NCI-H526 (cell line): ENCODE results near the gene ERI2.
"Not testable (repeated sequence)": the region's sequence is repeated elsewhere in the genome, so short reads cannot be mapped to it uniquely, and the experiment has no call there.

ENCODE experiments used
- DNase-seq, 2 experiments: peaks; one replicate each; lab custom pipeline; 2025; lab: John Stamatoyannopoulos, UW

ERI2 gene

DNA sequence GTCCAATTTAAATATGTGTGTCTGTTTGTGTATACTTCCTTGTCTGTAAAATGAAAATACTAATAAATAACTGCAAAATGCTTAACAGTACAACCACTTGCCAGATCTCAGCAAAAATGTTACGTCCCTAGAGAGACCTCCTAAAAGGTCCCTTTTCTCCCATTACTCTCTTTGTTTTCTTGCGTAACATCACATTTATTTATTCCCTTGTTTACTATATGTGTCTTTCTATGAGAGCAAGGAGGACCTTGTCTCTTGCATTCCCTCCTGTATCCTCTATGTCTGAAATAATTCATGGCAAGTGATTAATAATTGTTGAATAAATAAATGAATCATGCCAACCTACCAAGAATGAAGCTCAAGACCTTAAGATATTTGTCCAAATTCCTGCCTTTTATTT, 40.5 kb downstream of the ERI2 start:
- DNase-seq: no peak

DNA sequence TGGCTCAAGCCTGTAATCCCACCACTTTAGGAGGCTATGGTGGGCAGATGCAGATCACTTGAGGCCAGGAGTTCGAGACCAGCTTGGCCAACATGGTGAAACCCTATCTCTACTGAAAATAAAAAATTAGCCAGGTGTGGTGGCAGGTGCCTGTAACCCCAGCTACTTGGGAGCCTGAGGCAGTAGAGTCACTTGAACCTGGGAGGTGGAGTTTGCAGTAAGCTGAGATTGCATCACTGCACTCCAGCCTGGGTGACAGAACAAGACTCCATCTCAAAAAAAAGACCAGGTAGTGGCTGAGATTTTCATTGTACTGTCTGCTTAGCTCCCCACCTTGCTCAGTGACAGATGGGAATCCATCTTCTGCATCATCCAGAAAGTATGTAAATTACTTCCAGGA, 41.8 kb downstream of the ERI2 start:
- DNase-seq: not testable (repeated sequence)

DNA sequence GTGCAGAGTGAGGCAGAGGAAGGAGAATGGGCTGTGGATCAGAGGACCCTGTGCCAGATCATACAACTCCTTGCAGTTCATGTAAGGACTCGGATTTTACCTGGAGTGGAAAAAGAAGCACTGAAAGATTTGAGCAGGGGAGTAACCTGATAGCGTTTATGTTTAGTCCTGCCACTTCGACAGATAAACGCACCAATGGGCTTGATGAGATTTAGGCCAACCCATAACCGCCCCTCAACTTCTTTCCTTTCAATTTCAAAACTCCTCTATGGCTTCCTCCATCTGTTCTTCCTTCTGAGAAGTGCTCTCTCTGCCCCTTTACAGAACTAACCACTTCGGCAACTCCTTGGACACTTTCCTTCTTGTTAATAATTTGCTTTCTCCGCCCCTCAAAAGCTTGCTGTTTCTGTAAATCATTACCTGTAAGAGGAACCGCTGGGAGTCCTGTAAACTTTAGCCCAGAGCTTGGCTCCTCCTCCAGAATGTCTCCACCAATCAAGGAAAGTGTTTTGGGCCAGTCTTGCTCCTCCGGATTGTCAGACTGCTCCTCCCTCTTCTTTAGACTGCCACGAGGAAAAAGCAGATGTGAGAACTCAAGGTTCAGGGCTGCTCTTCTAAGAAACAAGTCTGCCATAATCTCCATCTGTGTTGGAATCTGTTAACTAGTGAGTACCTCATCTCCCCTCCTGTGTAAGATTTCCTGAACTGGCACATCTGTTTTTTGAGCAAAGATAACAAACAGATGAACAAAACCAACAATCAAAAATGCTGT, 42.6 kb downstream of the ERI2 start, which contains the start of gene ACSM3:
TSS of gene ACSM3 (plus strand) at position 554 of the 772 bp plus-strand sequence. CDS start 6,021 bp downstream, outside the sequence.
- peak in 1 of 2 experiments; percentile 0 for DNase-seq

DNA sequence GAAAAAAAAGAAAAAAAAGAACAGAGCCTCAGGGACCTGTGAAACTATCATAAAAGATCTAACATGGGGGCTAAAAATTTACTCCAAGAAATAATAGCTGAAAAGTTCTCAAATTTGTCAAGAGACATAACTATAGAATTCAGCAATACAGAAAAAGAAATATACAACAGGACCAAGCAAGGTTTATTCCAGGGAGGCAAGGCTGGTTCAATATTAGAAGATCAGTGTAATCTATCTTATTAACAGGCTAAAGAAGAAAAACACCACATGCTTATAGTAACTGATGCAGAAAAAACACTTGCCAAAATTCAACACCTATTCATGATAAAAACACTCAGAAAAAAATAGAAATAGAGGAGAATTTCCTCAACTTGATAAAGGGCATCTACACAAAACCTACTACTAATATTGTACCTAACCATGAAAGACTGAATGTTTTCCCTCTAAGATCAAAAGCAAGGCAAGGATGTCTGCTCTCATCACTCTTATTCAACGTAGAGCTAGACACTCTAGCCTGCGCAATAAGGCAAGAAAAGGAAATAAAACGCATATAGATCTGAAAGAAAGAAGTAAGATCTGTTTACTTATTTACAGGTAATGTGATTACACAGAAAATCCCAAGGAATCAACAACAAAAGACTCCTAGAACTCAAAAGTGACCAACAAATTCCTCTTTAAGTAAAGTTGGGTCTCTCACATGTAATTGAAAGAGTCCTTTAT, 43.7 kb downstream of the ERI2 start:
- DNase-seq: no peak

DNA sequence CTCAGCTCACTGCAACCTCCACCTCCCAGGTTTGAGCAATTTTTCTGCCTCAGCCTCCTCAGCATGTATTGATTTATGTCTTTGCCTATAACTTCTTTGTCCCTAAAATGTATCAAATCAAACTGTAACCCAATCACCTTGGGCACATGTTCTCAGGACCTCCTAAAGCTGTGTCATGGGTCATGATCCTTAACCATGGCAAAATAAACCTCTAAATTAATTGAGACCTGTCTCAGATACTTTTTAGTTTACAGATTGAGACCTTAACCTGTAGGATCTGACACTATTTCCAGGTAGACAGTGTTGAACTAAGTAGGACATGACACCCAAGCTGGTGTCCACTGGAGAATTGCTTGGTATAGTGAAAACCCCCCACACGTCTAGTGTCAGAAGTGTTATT, 45.1 kb downstream of the ERI2 start:
- DNase-seq: no peak

DNA sequence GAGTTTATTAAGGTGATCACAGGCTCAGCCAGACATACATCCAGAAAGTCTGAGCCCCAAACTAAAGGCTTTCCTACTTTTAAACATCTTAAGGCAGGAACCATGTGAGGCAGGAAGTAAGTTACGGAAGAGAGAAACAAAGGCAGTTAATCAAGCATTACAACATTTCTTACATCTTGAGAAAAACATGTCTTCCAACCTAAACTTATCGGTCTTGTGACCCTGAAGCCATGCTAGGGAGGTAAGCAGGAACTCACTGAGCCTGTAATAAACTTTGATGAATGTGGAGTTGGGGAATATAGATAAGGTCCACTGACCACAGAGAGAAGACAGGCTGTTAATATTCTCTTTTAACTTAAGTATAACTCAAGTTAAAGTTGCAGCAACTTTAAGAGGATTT, 45.9 kb downstream of the ERI2 start:
- no peak for DNase-seq

DNA sequence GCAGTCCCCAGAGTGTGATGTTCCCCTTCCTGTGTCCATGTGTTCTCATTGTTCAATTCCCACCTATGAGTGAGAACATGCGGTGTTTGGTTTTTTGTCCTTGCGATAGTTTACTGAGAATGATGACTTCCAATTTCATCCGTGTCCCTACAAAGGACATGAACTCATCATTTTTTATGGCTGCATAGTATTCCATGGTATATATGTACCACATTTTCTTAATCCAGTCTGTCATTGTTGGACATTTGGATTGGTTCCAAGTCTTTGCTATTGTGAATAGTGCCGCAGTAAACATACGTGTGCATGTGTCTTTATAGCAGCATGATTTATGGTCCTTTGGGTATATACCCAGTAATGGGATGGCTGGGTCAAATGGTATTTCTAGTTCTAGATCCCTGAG, 50.5 kb downstream of the ERI2 start:
- DNase-seq: not testable (repeated sequence)

DNA sequence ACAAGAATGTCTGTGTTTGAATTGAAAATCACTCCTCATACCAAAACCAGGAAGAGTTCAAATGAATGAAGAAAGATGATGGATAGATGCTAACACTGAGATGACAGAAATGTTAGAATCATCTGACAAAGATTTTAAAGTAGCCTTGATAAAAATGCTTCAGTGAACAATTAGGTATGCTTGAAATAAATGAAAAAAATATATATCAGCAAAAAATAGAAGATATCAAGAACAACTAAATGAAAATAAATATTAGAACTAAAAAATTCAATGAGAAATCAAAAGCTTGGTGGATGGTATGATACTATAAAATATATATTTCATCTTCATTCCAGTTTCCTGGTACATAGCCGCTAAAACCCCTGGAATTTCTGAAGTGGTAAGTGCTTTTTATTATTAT, 51.0 kb downstream of the ERI2 start:
- DNase-seq: no peak

DNA sequence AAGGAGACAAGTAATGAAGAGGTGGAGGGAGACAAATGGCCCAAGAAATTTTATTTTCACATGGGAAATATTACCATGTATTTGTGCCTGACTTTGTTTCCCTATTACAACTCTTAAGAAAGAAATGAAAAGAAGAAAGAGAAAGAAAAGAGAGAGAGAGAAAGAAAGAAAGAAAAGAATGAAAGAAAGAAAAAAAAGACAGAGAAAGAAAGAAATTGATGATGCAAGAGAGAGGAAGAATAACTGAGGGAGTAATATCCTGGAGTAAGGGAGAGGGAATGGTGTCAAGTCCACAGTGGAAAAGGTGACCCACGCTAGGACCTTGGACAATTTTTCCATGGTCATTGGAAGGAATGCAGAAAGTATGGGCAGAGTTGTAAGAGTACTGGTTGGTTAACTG, 52.5 kb downstream of the ERI2 start:
- DNase-seq: no peak

DNA sequence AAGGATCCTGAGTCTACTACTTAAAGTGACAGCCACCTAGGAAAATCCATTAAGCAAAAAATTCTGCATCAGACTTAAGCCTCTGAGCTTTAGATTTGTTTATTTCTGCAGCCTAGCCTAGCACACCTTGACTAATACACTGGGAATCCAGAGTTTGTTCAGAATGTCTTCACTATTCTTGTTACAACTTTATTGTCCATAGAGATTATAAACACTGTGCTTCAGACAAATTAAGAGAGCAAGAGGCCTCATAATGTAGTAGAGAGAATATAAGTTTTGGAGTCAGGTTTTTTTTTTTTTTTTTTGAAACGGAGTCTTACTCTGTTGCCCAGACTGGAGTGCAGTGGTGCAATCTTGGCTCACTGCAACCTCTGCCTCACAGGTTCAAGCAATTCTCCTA, 55.7 kb downstream of the ERI2 start:
- no peak for DNase-seq

DNA sequence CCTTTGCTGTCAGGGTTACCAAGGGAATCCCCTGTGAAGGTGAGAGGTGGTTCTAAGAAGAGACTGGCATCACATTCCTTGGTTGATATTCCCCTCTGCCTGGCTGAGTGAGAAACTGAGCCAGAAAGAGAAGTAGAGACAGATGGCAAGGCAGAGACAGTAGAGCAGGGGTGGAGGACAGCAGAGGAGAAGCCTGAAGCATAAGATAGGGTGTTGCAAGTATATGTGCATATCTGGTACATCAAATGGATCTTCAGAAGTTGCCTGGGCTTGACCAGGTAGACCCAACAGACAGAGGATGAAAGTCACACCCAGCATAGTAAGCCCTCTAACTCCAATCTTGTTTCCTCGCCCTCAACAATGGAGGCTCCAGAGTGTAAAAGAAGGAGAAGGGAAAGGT, 56.8 kb downstream of the ERI2 start:
- no peak for DNase-seq

DNA sequence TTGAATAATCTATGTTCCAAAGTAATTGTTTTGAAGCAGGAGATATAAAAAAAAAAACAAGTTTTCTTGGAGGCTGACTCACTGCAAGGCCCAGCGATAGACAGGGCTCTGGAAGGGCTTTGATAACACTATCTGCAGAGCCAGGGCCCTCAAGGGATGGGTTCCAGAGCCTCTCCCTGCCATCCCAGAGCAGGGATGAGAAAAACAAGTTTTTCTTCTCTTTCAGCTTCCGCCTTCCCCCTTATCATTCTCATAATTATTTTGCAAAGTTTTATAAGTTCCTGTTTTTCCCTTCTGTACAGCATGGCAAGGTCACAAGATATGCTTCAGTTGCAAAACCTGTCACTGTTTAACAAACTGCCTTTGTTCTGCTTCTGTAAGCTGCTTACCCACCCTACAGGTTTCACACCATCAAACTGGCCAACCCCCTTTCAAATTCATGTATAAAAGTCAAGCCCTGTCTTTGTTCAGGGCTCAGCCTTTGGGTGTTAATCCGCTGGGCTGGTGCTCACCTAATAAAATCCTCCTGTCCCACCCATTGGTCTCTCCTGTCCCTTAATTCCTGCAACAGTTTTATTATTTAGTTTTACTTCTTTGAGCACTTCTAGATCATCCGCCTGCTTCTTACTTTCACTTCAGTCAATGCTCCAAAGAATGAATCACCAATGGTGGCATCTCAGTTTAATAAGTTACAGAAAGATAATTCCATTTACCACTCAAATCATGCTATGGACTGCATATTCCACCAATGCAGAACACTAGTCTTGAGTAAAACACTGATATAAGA, 59.0 kb downstream of the ERI2 start:
- no peak for DNase-seq

DNA sequence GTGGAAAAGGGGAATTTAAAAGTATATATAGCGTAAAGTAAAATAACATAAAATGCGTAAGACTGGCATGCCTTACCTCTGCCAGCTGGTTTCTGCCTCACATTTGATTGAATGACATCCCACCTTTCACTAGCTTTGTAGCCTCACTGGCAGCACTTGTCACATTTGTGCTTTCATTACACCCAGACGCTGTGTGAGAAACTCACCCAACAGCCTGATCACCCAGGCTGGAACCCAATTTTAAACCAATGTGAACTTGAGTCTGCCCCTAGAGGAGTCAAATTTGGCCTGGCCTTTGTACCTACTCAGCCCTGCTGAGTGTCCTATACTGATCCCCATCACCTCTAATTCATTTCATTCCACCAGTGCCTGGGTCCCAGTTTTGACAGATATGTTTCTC, 59.8 kb downstream of the ERI2 start:
- no peak for DNase-seq
